Stimulated activated CD8-positive, alpha-beta memory T cell treated with anti-CD3 and anti-CD28 coated beads, Interleukin-4, amount 100 ng/mL, for 1 hour (primary cell): ENCODE data around the gene CHRNA4.
"Not testable (repeated sequence)": the region's sequence is repeated elsewhere in the genome, so short reads cannot be mapped to it uniquely, and the experiment has no call there.

Experiments
- DNase-seq, 2 donors: peaks; one replicate each; pipeline ENCODE4 v3.0.0-alpha.2; 2020; ENCODE audit warnings: low read depth in 2 of 2, low spot score in 1 of 2

CHRNA4 gene

GRCh38 chr20:63311186-63311832 lies 49.8 kb downstream of the CHRNA4 start:
- no peak for DNase-seq

- DNase-seq: no peak
These were observed 50.7 kb downstream of the CHRNA4 start for GRCh38 chr20:63310265-63310991.

- DNase-seq: no peak
These were observed 51.7 kb downstream of the CHRNA4 start for GRCh38 chr20:63309261-63310071.

GRCh38 chr20:63308218-63308911 lies 52.8 kb downstream of the CHRNA4 start:
- DNase-seq: no peak

GRCh38 chr20:63307538-63308217 lies 53.5 kb downstream of the CHRNA4 start:
- no peak for DNase-seq

- DNase-seq: no peak
These were observed 54.2 kb downstream of the CHRNA4 start for GRCh38 chr20:63306673-63307537.

- not testable (repeated sequence) for DNase-seq
These were observed 55.0 kb downstream of the CHRNA4 start for GRCh38 chr20:63305933-63306672.

DNA sequence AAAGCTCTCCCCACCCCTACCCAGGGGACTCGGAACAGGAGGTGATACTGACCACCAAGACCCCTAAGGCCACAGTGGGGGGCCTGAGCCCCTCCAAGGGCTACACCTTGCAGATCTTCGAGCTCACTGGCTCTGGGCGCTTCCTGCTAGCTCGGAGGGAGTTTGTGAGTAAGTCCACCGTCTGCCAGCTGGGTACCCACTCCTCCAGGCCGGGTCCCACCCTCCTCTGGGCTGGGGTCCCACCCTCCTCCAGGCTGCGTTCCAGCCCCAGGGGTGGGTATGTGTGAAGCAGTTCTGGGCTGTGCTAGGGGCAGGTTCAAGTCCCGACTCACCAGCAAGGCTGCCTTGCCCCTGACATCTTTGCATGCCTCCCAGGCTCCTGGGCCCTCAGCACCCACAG lies 55.8 kb downstream of the CHRNA4 start:
- no peak for DNase-seq

DNA sequence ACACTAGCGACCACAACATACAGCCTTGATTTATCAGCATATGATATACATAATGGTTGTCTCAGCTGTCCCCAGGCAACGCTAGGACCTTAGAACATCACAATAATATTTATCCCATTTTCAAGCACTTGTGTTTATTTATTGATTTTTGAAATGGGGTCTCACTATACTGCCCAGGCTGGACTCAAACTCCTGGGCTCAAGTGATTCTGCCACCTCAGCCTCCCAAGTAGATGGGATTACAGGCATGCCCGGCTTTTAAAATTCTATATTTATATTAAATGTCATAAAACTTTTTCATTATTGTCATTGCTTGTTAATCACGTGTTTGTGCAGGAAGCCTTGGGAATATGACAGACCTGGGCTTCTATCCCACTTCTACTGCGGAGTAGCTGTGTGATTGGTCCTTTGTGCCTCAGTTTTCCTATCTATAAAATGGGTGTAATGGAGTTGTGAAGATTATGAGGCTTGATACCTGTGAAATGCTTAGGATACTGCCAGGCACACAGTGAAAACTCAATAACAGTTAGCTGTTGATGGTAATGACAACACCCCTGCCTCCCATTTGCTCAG lies 58.0 kb downstream of the CHRNA4 start:
- no peak for DNase-seq

DNA sequence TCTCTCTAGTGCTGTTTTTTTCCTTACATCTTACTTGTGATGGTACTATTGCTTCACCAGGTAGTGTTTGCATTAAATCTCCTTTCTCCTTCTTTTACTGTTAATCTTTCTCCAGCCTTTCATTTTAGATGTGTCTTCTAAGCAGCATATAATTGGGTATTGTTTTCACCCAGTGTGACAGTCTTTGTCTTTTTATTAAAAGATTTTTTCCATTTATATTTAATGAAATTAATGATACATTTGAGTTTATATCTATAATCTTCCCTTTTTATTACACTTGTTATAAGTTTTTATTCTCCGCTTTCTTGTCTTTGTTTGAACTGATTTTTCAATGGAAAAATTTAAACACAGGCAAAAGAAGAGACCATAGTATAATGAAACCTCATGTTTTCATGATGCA lies 59.5 kb downstream of the CHRNA4 start:
- DNase-seq: no peak

DNA sequence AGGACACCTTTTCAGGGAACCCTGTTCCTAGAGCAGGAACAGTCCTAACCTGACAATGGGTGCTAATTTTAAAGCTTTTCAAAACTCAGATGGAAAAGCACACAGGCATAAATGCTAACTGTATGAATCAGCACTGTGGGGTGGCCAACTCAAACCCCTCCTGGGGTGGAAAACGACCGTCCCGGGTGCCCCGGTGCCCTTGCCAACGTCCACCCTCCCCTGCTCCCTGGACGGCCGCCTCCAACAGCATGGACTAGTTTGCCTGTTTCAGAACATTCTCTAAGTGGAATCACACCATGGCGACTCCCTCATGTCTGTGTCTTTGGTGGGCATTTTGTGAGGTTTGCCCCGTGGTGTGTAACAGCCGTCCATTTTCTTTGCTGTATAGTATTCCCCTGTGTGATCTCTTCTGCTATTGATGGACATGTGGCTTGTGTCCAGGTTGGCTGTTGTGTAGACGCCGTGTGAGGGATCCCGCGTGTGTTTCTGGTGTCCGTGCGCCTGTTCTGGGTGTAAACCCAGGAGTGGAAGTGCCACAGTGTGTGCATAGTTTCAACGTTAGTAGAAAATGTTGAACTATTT lies 62.3 kb downstream of the CHRNA4 start:
- no peak for DNase-seq

DNA sequence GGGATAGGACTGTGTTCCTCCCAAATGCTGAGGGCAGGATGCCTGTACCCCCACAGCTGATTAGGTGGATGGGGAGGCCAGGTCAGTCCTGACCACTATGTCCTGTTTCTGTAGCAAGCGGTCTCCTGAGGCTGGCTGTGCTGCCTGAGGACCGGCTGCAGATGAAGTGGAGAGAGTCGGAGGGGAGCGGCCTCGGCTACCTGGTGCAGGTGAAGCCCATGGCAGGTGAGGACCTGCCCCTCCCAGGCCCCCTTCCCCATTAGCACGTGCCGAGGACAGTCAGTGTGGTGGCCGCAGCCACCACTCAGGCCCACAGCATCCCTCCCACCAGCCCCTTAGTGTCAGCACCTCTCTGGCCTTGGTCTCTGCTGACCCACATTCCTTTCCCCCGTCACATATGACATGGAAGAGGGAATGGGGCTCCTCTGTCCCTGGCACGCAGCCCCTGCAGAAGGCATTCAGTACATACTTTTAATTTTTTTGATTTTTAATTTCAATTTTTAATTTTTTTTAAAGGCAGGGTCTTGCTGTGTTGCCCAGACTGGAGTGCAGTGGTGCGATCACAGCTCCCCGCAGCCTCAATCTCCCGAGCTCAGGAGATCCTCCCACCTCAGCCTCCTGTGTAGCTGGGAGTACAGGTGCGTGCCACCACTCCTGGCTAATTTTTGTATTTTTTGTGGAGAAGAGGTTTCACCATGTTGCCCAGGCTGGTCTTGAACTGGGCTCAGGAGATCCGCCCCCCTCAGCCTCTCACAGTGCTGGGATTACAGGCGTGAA lies 63.2 kb downstream of the CHRNA4 start:
- DNase-seq: no peak

DNA sequence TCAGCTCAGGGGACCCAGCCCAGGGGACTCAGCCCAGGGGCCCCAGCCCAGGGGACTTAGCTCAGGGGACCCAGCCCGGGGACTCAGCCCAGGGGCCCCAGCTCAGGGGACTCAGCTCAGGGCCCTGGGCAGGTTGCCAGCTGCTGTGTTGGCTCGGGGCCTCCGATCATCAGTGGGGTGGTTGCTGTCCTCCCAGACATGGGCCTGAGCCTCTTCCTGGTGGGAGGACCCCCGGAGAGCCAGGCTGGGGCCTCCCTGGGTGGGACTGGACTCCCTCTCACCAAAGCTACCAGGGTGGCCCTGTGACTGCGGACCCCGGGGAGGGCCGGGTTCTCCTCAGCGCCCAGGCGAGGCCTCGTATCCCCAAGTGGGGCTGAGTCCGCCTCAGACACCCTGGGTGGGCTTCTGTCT lies 63.8 kb downstream of the CHRNA4 start:
- no peak for DNase-seq

GRCh38 chr20:63296531-63297299 lies 64.4 kb downstream of the CHRNA4 start:
- DNase-seq: no peak

- no peak for DNase-seq
These were observed 65.3 kb downstream of the CHRNA4 start for GRCh38 chr20:63295846-63296245.

DNA sequence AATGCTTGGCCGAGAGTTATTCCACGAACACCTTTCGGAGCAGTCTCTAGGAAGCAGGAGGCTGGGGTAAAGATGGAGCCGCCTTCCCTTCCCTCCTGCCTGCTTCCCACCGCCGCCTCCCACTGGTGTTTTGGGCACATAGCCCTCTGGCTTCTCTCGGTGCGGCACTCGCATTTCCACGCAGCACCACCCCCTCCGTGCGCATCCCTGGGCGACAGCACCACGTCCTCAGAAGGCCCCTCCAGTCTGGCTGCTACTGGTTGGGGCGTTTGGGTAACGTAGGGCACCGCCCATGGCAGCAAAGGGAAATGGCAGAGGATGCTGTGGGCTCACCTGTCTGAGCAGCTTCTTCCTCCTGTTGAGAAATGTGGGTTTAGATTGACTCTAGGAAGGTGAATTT lies 65.7 kb downstream of the CHRNA4 start:
- DNase-seq: no peak

GRCh38 chr20:63295018-63295417 lies 66.1 kb downstream of the CHRNA4 start:
- no peak for DNase-seq
